ENCODE data around the gene TMEM38A. TPM values are rescaled to one million over a fixed set of nuclear protein-coding genes. Genes with fewer than 3 reads are reported as not detected.
"Not testable (repeated sequence)": the region's sequence is repeated elsewhere in the genome, so short reads cannot be mapped to it uniquely, and the experiment has no call there.

The TMEM38A gene
- total and polyA plus RNA-seq, 3 experiments from 2014 or later = 0.50 to 0.60 TPM; not detected in 1

DNA sequence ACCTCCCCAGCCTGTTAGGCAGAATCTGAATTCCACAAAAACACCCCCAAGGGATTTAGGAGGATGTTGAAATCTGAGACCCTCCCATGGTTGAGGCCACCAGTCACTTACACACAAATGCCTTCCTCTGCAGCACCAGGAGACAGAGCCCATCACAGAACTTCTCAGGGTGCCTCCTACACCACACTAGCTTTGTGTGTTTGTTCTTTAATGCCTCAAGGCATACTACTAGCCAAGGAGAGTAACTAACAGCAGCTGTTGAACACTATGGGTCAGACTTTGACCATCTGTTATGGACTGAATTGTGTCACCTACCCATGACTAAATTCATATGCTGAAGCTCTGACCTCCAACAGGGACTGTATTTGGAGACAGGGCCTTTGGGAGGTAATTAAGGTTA lies 23.4 kb upstream of the TMEM38A start:
- H3K9me3 Mint-ChIP-seq = no peaks in the 10 kb centered on the region
- H3K4me3 ChIP-seq (ENCODE audit: low read length) = no peak overlapping the region
- no peak overlapping the region for H3K27ac ChIP-seq (ENCODE audit: low read depth, low read length)
- H3K27me3 ChIP-seq (ENCODE audit: insufficient read depth, low read length, poor library complexity, severe bottlenecking) = no peaks in the 10 kb centered on the region
- no peaks in the 10 kb centered on the region for H3K9me3 ChIP-seq (ENCODE audit: low read length)
- no peak for DNase-seq
- H3K27me3 Mint-ChIP-seq = no peaks in the 10 kb centered on the region
- ChIA-PET POLR2A (no interaction called here), CTCF (interaction anchor here (1.4 kb wide), 1 partner anchor 25 kb away, joined by 3 read pairs; no protein-coding TSS in a partner anchor)
- H3K36me3 Mint-ChIP-seq = peaks cover 0 to 65% (median 7%) of the 10 kb centered on the region in 3 donors
- H3K4me3 Mint-ChIP-seq = no peak overlapping the region
- H3K4me1 ChIP-seq (ENCODE audit: insufficient read depth, low read length) = no peaks in the 10 kb centered on the region
- H3K36me3 ChIP-seq (ENCODE audit: insufficient read depth, low read length) = peaks cover 17% of the 10 kb centered on the region
- H3K4me1 Mint-ChIP-seq = peaks cover 13 to 26% (median 18%) of the 10 kb centered on the region in 3 donors
- peak overlapping the region in 4 of 8 donors; percentile 17 to 88 (median 34) for H3K27ac Mint-ChIP-seq

DNA sequence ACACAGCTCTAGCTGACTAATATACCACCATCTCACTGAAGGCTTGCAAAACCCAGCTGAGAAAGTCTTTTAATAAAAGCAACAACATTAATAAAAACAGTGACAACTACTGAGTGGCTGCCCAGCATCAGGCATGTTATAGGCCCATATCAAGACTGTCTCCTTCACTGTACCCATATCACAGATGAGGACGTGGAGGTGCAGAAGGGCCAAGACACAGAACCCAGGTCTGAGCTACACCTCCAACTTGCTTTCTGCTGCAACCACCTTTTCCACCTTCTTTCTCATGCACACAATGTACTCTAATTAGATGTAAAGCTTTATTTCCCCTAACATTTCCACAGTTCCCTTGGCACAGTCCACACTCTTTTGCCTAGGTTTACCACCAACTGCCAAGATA lies 22.3 kb upstream of the TMEM38A start:
- Mint-ChIP-seq H3K4me3 (no peak overlapping the region), H3K9me3 (no peaks in the 10 kb centered on the region), H3K4me1 (peaks cover 16 to 29% (median 22%) of the 10 kb centered on the region in 3 donors), H3K27ac (peak overlapping the region in 3 of 8 donors; percentile 3 to 89 (median 45)), H3K27me3 (no peaks in the 10 kb centered on the region), H3K36me3 (peaks cover 0 to 70% (median 9%) of the 10 kb centered on the region in 3 donors)
- H3K27ac ChIP-seq (ENCODE audit: low read depth, low read length) = no peak overlapping the region
- H3K4me3 ChIP-seq (ENCODE audit: low read length) = no peak overlapping the region
- no peaks in the 10 kb centered on the region for H3K27me3 ChIP-seq (ENCODE audit: insufficient read depth, low read length, poor library complexity, severe bottlenecking)
- CTCF ChIA-PET = no interaction called here
- H3K4me1 ChIP-seq (ENCODE audit: insufficient read depth, low read length) = no peaks in the 10 kb centered on the region
- POLR2A ChIA-PET = interaction anchor here (0.6 kb wide), 1 partner anchor 72 kb away, joined by 6 read pairs; no protein-coding TSS in a partner anchor
- no peaks in the 10 kb centered on the region for H3K9me3 ChIP-seq (ENCODE audit: low read length)
- no peak for DNase-seq
- peaks cover 18% of the 10 kb centered on the region for H3K36me3 ChIP-seq (ENCODE audit: insufficient read depth, low read length)

GRCh38 chr19:16640951-16641350 lies 20.0 kb upstream of the TMEM38A start:
- Mint-ChIP-seq H3K27ac (no peak overlapping the region), H3K4me3 (no peak overlapping the region), H3K4me1 (peaks cover 19 to 40% (median 30%) of the 10 kb centered on the region in 3 donors), H3K27me3 (no peaks in the 10 kb centered on the region), H3K36me3 (peaks cover 0 to 76% (median 9%) of the 10 kb centered on the region in 3 donors), H3K9me3 (no peaks in the 10 kb centered on the region)
- H3K27ac ChIP-seq (ENCODE audit: low read depth, low read length) = no peak overlapping the region
- CTCF ChIA-PET = interaction anchor here (0.5 kb wide), 1 partner anchor 591 kb away, joined by 4 read pairs; no protein-coding TSS in a partner anchor
- H3K4me3 ChIP-seq (ENCODE audit: low read length) = no peak overlapping the region
- H3K4me1 ChIP-seq (ENCODE audit: insufficient read depth, low read length) = no peaks in the 10 kb centered on the region
- H3K9me3 ChIP-seq (ENCODE audit: low read length) = no peaks in the 10 kb centered on the region
- POLR2A ChIA-PET = interaction anchor here (0.6 to 0.7 kb wide), 2 partner anchors 26 to 38 kb away, joined by 4 to 5 read pairs; no protein-coding TSS in a partner anchor
- H3K27me3 ChIP-seq (ENCODE audit: insufficient read depth, low read length, poor library complexity, severe bottlenecking) = no peaks in the 10 kb centered on the region
- H3K36me3 ChIP-seq (ENCODE audit: insufficient read depth, low read length) = peaks cover 33% of the 10 kb centered on the region
- no peak for DNase-seq

DNA sequence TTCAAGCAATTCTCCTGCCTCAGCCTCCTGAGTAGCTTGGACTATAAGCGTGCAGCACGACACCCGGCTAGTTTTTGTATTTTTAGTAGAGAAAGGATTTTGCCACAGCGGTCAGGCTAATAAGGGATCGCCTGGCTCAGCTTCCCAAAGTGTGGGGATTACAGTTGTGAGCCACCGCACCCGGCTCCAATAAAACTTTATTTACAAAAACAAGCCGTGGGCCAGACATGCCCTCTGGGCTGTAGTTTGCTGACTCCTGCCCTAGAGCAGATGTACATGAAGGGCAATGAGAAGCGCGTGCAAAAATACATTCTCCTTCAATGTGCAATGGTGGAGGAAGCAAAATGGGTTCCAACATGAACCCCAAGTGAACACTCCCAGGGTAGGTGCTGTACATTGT lies 19.2 kb upstream of the TMEM38A start:
- Mint-ChIP-seq H3K27ac (no peak overlapping the region), H3K9me3 (no peaks in the 10 kb centered on the region), H3K4me1 (peaks cover 19 to 39% (median 30%) of the 10 kb centered on the region in 3 donors), H3K4me3 (no peak overlapping the region), H3K27me3 (no peaks in the 10 kb centered on the region), H3K36me3 (peaks cover 0 to 80% (median 9%) of the 10 kb centered on the region in 3 donors)
- Histone ChIP-seq H3K27ac (ENCODE audit: low read depth, low read length) (no peak overlapping the region), H3K27me3 (ENCODE audit: insufficient read depth, low read length, poor library complexity, severe bottlenecking) (no peaks in the 10 kb centered on the region), H3K4me1 (ENCODE audit: insufficient read depth, low read length) (no peaks in the 10 kb centered on the region), H3K4me3 (ENCODE audit: low read length) (no peak overlapping the region), H3K36me3 (ENCODE audit: insufficient read depth, low read length) (peaks cover 40% of the 10 kb centered on the region), H3K9me3 (ENCODE audit: low read length) (no peaks in the 10 kb centered on the region)
- ChIA-PET CTCF (interaction anchor here (0.5 kb wide), 1 partner anchor 590 kb away, joined by 4 read pairs; no protein-coding TSS in a partner anchor), POLR2A (interaction anchor here (0.6 to 0.7 kb wide), 2 partner anchors 25 to 193 kb away, joined by 5 read pairs; no protein-coding TSS in a partner anchor)
- no peak for DNase-seq

- Histone ChIP-seq H3K4me3 (ENCODE audit: low read length) (no peak overlapping the region), H3K27me3 (ENCODE audit: insufficient read depth, low read length, poor library complexity, severe bottlenecking) (no peaks in the 10 kb centered on the region), H3K36me3 (ENCODE audit: insufficient read depth, low read length) (peaks cover 38% of the 10 kb centered on the region), H3K27ac (ENCODE audit: low read depth, low read length) (no peak overlapping the region), H3K9me3 (ENCODE audit: low read length) (no peaks in the 10 kb centered on the region), H3K4me1 (ENCODE audit: insufficient read depth, low read length) (no peaks in the 10 kb centered on the region)
- Mint-ChIP-seq H3K4me3 (no peak overlapping the region), H3K9me3 (no peaks in the 10 kb centered on the region), H3K4me1 (peaks cover 10 to 33% (median 24%) of the 10 kb centered on the region in 3 donors), H3K27me3 (no peaks in the 10 kb centered on the region), H3K27ac (no peak overlapping the region), H3K36me3 (peaks cover 0 to 87% (median 8%) of the 10 kb centered on the region in 3 donors)
- ChIA-PET POLR2A (interaction anchor here (0.7 kb wide), 1 partner anchor 24 kb away, joined by 4 read pairs; no protein-coding TSS in a partner anchor), CTCF (no interaction called here)
- no peak for DNase-seq
Measured at GRCh38 chr19:16645140-16645539, 15.8 kb upstream of the TMEM38A start.

DNA sequence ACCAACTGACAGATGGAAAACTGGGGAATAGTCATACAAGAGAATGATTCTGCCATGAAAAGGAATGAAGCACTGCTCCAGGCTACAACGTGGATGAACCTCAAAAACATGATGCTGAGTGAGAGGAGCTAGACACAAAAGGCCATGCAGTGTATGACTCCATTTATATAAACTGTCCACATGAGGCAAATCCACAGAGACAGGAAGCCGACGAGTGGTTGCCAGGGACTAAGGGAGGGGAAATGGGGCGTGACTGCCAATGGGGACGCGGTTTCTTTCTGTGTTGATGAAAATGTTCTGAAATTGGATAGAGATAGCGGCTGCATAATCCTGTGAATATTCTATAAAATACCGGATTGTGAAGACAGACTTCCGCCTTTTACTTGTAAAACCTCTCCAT lies 11.2 kb upstream of the TMEM38A start:
- Histone ChIP-seq H3K36me3 (ENCODE audit: insufficient read depth, low read length) (peaks cover 49% of the 10 kb centered on the region), H3K4me3 (ENCODE audit: low read length) (no peak overlapping the region), H3K27ac (ENCODE audit: low read depth, low read length) (no peak overlapping the region), H3K27me3 (ENCODE audit: insufficient read depth, low read length, poor library complexity, severe bottlenecking) (no peaks in the 10 kb centered on the region), H3K9me3 (ENCODE audit: low read length) (no peaks in the 10 kb centered on the region), H3K4me1 (ENCODE audit: insufficient read depth, low read length) (no peaks in the 10 kb centered on the region)
- Mint-ChIP-seq H3K4me1 (peaks cover 9 to 34% (median 26%) of the 10 kb centered on the region in 3 donors), H3K27me3 (no peaks in the 10 kb centered on the region), H3K9me3 (no peaks in the 10 kb centered on the region), H3K4me3 (no peak overlapping the region), H3K27ac (peak overlapping the region in 6 of 8 donors; percentile 17 to 52 (median 37)), H3K36me3 (peaks cover 15 to 87% (median 17%) of the 10 kb centered on the region in 3 donors)
- ChIA-PET POLR2A (interaction anchor here (0.9 kb wide), 1 partner anchor 21 kb away, joined by 3 read pairs; no protein-coding TSS in a partner anchor), CTCF (no interaction called here)
- no peak for DNase-seq

- no peak for DNase-seq
- H3K4me1 Mint-ChIP-seq = peaks cover 7 to 34% (median 25%) of the 10 kb centered on the region in 3 donors
- no peak overlapping the region for H3K4me3 ChIP-seq (ENCODE audit: low read length)
- H3K9me3 Mint-ChIP-seq = no peaks in the 10 kb centered on the region
- no peaks in the 10 kb centered on the region for H3K27me3 Mint-ChIP-seq
- no peaks in the 10 kb centered on the region for H3K9me3 ChIP-seq (ENCODE audit: low read length)
- peak overlapping the region in 2 of 8 donors; percentile 38 to 79 for H3K27ac Mint-ChIP-seq
- H3K36me3 Mint-ChIP-seq = peaks cover 15 to 86% (median 17%) of the 10 kb centered on the region in 3 donors
- no peaks in the 10 kb centered on the region for H3K27me3 ChIP-seq (ENCODE audit: insufficient read depth, low read length, poor library complexity, severe bottlenecking)
- H3K4me3 Mint-ChIP-seq = no peak overlapping the region
- H3K36me3 ChIP-seq (ENCODE audit: insufficient read depth, low read length) = peaks cover 46% of the 10 kb centered on the region
- CTCF ChIA-PET = no interaction called here
- H3K27ac ChIP-seq (ENCODE audit: low read depth, low read length) = no peak overlapping the region
- H3K4me1 ChIP-seq (ENCODE audit: insufficient read depth, low read length) = no peaks in the 10 kb centered on the region
- POLR2A ChIA-PET = no interaction called here
Measured at GRCh38 chr19:16650821-16651220, 10.1 kb upstream of the TMEM38A start.

- H3K9me3 ChIP-seq (ENCODE audit: low read length); H3K4me1 ChIP-seq (ENCODE audit: insufficient read depth, low read length); H3K27ac ChIP-seq (ENCODE audit: low read depth, low read length); H3K4me3 ChIP-seq (ENCODE audit: low read length); H3K27me3 ChIP-seq (ENCODE audit: insufficient read depth, low read length, poor library complexity, severe bottlenecking); DNase-seq; CTCF ChIA-PET; H3K27me3 Mint-ChIP-seq; H3K4me3 Mint-ChIP-seq; POLR2A ChIA-PET; H3K9me3 Mint-ChIP-seq: not testable (repeated sequence)
- peaks cover 43% of the 10 kb centered on the region for H3K36me3 ChIP-seq (ENCODE audit: insufficient read depth, low read length)
- peaks cover 15 to 86% (median 17%) of the 10 kb centered on the region in 3 donors for H3K36me3 Mint-ChIP-seq
- H3K27ac Mint-ChIP-seq = peak overlapping the region in 3 of 8 donors; percentile 9 to 39 (median 33)
- H3K4me1 Mint-ChIP-seq = peaks cover 11 to 41% (median 29%) of the 10 kb centered on the region in 3 donors
Measured at GRCh38 chr19:16651421-16652188, 9.3 kb upstream of the TMEM38A start.
